Choroid plexus epithelial cell (primary cell): Measurements from ENCODE around the gene INPP5J.
"Not testable (repeated sequence)": the region's sequence is repeated elsewhere in the genome, so short reads cannot be mapped to it uniquely, and the experiment has no call there.

ENCODE experiments used
- DNase-seq: peaks from one replicate; pipeline ENCODE4 v3.0.0-alpha.2; 2010; ENCODE audit warnings: low read depth
- H3K4me3 ChIP-seq: 2 replicates; pipeline ENCODE4 v1.5.1; 2011; ENCODE audit warnings: low read depth, mild to moderate bottlenecking, control low read depth, low read length, moderate library complexity
- CTCF ChIP-seq: conservative IDR thresholded peaks from 2 replicates; pipeline ENCODE4 v1.5.1; 2011; ENCODE audit warnings: low read depth, mild to moderate bottlenecking, control low read depth, inconsistent platforms, low read length, moderate library complexity

Gene INPP5J

GRCh38 chr22:31162015-31162765, 39.4 kb downstream of the INPP5J start:
- peak; percentile 38 for DNase-seq
- no peak overlapping the region for H3K4me3 ChIP-seq
- TF ChIP-seq CTCF: peak; percentile 9

GRCh38 chr22:31170971-31171370, 48.2 kb downstream of the INPP5J start:
- no peak for DNase-seq
- TF ChIP-seq CTCF: no peak
- no peak overlapping the region for H3K4me3 ChIP-seq

GRCh38 chr22:31171734-31172133, 49.0 kb downstream of the INPP5J start:
- DNase-seq, H3K4me3 ChIP-seq: not testable (repeated sequence)

- no peak overlapping the region for H3K4me3 ChIP-seq
- DNase-seq: peak; percentile 89
- no peak for TF ChIP-seq CTCF
These were observed 50.8 kb downstream of the INPP5J start for GRCh38 chr22:31173386-31174145.

GRCh38 chr22:31176923-31177322, 54.2 kb downstream of the INPP5J start:
- no peak overlapping the region for H3K4me3 ChIP-seq
- DNase-seq: no peak
- TF ChIP-seq CTCF: no peak

- DNase-seq: peak; percentile 87
- no peak for TF ChIP-seq CTCF
- no peak overlapping the region for H3K4me3 ChIP-seq
These were observed 54.8 kb downstream of the INPP5J start for GRCh38 chr22:31177420-31178162.

- TF ChIP-seq CTCF: no peak
- no peak overlapping the region for H3K4me3 ChIP-seq
- no peak for DNase-seq
These were observed 56.1 kb downstream of the INPP5J start for GRCh38 chr22:31178859-31179258.
